Heart right ventricle (tissue), 16 donors: ENCODE results near the gene ITGAD. TPM values are rescaled to one million over a fixed set of nuclear protein-coding genes. Genes with fewer than 3 reads are reported as not detected.
A peak's percentile ranks its signal among the peaks of the same experiment; 100 is the strongest.

Experiments
- ATAC-seq, 8 donors: fragments of 200-7000 bp; cut with Tn5 transposase; one replicate each; pipeline ENCODE4 v1.9.1; 2020; ENCODE audit warnings: mild to moderate bottlenecking in 8 of 8, moderate library complexity in 8 of 8, moderate number of reproducible peaks in 1 of 8
- DNase-seq, 2 donors: peaks; one replicate each; pipeline ENCODE4 v3.0.0-alpha.2; 2020
- H3K27ac ChIP-seq, 10 donors: fragments of 200-600 bp; sonication (generic) in 2 of 10; one replicate each; pipeline versions ENCODE4 v1.5.0 to v1.8.0; 2020 to 2022; ENCODE audit warnings: mild to moderate bottlenecking in 3 of 10
- H3K27me3 ChIP-seq, 7 donors: fragments of 200-600 bp; one replicate each; pipeline ENCODE4 v1.8.0; 2021 to 2022; ENCODE audit warnings: mild to moderate bottlenecking in 2 of 7
- H3K36me3 ChIP-seq, 9 donors: fragments of 200-600 bp; sonication (generic) in 1 of 9; one replicate each; pipeline versions ENCODE4 v1.5.0 to v1.8.0; 2020 to 2022; ENCODE audit warnings: mild to moderate bottlenecking in 2 of 9
- H3K4me1 ChIP-seq, 9 donors: fragments of 200-600 bp; sonication (generic) in 1 of 9; one replicate each; pipeline versions ENCODE4 v1.5.0 to v1.8.0; 2020 to 2022; ENCODE audit warnings: mild to moderate bottlenecking in 4 of 9
- H3K4me3 ChIP-seq, 10 donors: fragments of 200-600 bp; sonication (generic) in 2 of 10; one replicate each; pipeline versions ENCODE4 v1.5.0 to v1.8.0; 2020 to 2022; ENCODE audit warnings: mild to moderate bottlenecking in 7 of 10, moderate library complexity in 2 of 10
- H3K9me3 ChIP-seq, 11 donors: fragments of 200-600 bp in 10 of 11; sonication (generic) in 2 of 11; one replicate each; pipeline versions ENCODE4 v1.5.0 to v1.8.0; 2013 to 2022; ENCODE audit warnings: mild to moderate bottlenecking in 2 of 11, control low read depth in 1 of 11, moderate library complexity in 1 of 11
- CTCF ChIP-seq, 9 donors: fragments of 200-600 bp; sonication (generic) in 2 of 9; IDR thresholded peaks; one replicate each; pipeline versions ENCODE4 v1.5.0 to v1.8.0; 2021 to 2022; ENCODE audit warnings: antibody characterized with exemption in 9 of 9, mild to moderate bottlenecking in 5 of 9, moderate library complexity in 1 of 9
- WGBS, 2 donors: extraction: QIAGEN DNeasy Blood & Tissue Kit; methylation state at CpG; one replicate each; pipeline ENCODE4 v1.1.7; 2013; ENCODE audit warnings: inconsistent platforms in 1 of 2; 5-methylcytosine and 5-hydroxymethylcytosine counted together
- intact Hi-C, 10 donors: fragments of 100-400 bp; cut with DNase I; formaldehyde crosslinking; loops; one replicate each; pipeline versions ENCODE4 v1.11.1 to v1.14.2; 2022
- polyA plus RNA-seq, 2 donors: library from polyadenylated mRNA; stranded (reverse); fragments of 200-250 nt; gene quantifications; one replicate each; pipeline ENCODE4 v1.2.3, GENCODE V29; 2013
- total RNA-seq, 10 donors: library from RNA; stranded (reverse); fragmentation: NEBNext Ultra II Directional in 3 of 10; extraction: Animal tissue kit (Norgen Biotek cat#: 25700) in 3 of 10; gene quantifications; one replicate each; pipeline versions ENCODE4 v1.2.1 to v1.2.4, GENCODE V29; 2021 to 2023
- donor health status: Arrhythmogenic right ventricular cardiomyopathy.
- donor health status: ischemic (EF 13 %, LVEDD 7.1; RV severe dilation, severe dysfunction).
- donor health status: healthy with polysubstance abuse.
- donor health status: DM: no; HTN: yes; CAD: no.
- donor health status: DM: no; HTN: no; CAD: no.
- donor health status: ischemic (EF 25% LVEDD 6.9; RV normal size, moderate dysfunction).
- donor health status: ischemic (EF 25% LVEDD 5.7; RV mildly dilated, moderate dysfunction).
- donor health status: healthy.
- donor health status: DM: yes; HTN: yes; CAD: no.
- donor health status: Ischemic cardiomyopathy.
- donor health status: ischemic (EF 35%, LVEDD 5.7; RV mildly dilated, moderate dysfunction).
- donor health status: nonischemic (EF 11% LVEDD 7.7; RV severe dilation, severe dysfunction).
- donor health status: DM: yes; HTN: yes; CAD: no.
- donor health status: PGD.
- donor health status: ischemic (EF 29% LVEDD 5.4; RV normal size, mild dysfunction).
- donor health status: nonischemic (EF 23%, LVEDD 6.1; RV moderate dilation, normal function).

The ITGAD gene
- total and polyA plus RNA-seq, 12 donors = 0.01 to 0.39 TPM; not detected in 10

GRCh38 chr16:31354394-31355291 lies 38.5 kb upstream of the ITGAD start, which contains the start of gene ITGAX:
ITGAX (plus strand) TSS chr16:31355176; CDS start chr16:31355255, 79 bp downstream.
- 36 to 45% methylated on average over 10 of the region's 10 CpGs for WGBS, 2 donors
- Histone ChIP-seq H3K9me3 (no peaks in the 10 kb centered on the region), H3K27me3 (peaks cover 0 to 16% (median 0%) of the 10 kb centered on the region in 7 donors), H3K4me1 (peaks cover 0 to 57% (median 8%) of the 10 kb centered on the region in 9 donors), H3K36me3 (no peaks in the 10 kb centered on the region), H3K27ac (peak within 1 kb of the TSS in 3 of 10 donors; percentile 24 to 92 (median 60)), H3K4me3 (peak within 1 kb of the TSS in 2 of 10 donors; percentile 22 to 52)
- peak; percentile 9 to 55 (median 40) for ATAC-seq
- intact Hi-C loops = no loop called here
- DNase-seq = peak in 1 of 2 donors; percentile 46
- TF ChIP-seq CTCF (IDR thresholded peaks at IDR 0.05) = no peak

GRCh38 chr16:31355431-31356100 lies 37.6 kb upstream of the ITGAD start:
- Histone ChIP-seq H3K4me3 (peak overlapping the region in 2 of 10 donors; percentile 22 to 52), H3K27me3 (peaks cover 0 to 12% (median 0%) of the 10 kb centered on the region in 7 donors), H3K9me3 (no peaks in the 10 kb centered on the region), H3K27ac (peak overlapping the region in 2 of 10 donors; percentile 60 to 92), H3K36me3 (no peaks in the 10 kb centered on the region), H3K4me1 (peaks cover 0 to 50% (median 8%) of the 10 kb centered on the region in 9 donors)
- WGBS, 2 donors = 78 to 90% methylated on average over 14 of the region's 14 CpGs
- DNase-seq = no peak
- intact Hi-C loops = no loop called here
- no peak for TF ChIP-seq CTCF (IDR thresholded peaks at IDR 0.05)
- no peak for ATAC-seq

GRCh38 chr16:31356566-31357323 lies 36.4 kb upstream of the ITGAD start:
- H3K4me1 ChIP-seq = peaks cover 0 to 45% (median 8%) of the 10 kb centered on the region in 9 donors
- no peaks in the 10 kb centered on the region for H3K9me3 ChIP-seq
- ATAC-seq (peak in 1 of 8 donors; percentile 37), DNase-seq (no peak)
- 63% methylated on average over 28 of the region's 28 CpGs for WGBS, 2 donors
- H3K27me3 ChIP-seq = peaks cover 0 to 10% (median 0%) of the 10 kb centered on the region in 7 donors
- intact Hi-C loops = no loop called here
- H3K4me3 ChIP-seq = peak overlapping the region in 1 of 10 donors; percentile 52
- TF ChIP-seq CTCF (IDR thresholded peaks at IDR 0.05) = no peak
- H3K27ac ChIP-seq = peak overlapping the region in 2 of 10 donors; percentile 28 to 92
- H3K36me3 ChIP-seq = peaks cover 0 to 5% (median 0%) of the 10 kb centered on the region in 9 donors
